Stimulated activated CD4-positive, alpha-beta T cell treated with anti-CD3 and anti-CD28 coated beads, Interleukin-12 subunit alpha, Interleukin-12 subunit beta, amount 100 ng/mL, for 48 hours (primary cell): ENCODE measurements around the gene ZNF541.

ENCODE experiments used
- DNase-seq, 3 donors: peaks; one replicate each; pipeline ENCODE4 v3.0.0-alpha.2; 2020; ENCODE audit warnings: low read depth in 2 of 3, low spot score in 1 of 3

ZNF541 gene, protein sequence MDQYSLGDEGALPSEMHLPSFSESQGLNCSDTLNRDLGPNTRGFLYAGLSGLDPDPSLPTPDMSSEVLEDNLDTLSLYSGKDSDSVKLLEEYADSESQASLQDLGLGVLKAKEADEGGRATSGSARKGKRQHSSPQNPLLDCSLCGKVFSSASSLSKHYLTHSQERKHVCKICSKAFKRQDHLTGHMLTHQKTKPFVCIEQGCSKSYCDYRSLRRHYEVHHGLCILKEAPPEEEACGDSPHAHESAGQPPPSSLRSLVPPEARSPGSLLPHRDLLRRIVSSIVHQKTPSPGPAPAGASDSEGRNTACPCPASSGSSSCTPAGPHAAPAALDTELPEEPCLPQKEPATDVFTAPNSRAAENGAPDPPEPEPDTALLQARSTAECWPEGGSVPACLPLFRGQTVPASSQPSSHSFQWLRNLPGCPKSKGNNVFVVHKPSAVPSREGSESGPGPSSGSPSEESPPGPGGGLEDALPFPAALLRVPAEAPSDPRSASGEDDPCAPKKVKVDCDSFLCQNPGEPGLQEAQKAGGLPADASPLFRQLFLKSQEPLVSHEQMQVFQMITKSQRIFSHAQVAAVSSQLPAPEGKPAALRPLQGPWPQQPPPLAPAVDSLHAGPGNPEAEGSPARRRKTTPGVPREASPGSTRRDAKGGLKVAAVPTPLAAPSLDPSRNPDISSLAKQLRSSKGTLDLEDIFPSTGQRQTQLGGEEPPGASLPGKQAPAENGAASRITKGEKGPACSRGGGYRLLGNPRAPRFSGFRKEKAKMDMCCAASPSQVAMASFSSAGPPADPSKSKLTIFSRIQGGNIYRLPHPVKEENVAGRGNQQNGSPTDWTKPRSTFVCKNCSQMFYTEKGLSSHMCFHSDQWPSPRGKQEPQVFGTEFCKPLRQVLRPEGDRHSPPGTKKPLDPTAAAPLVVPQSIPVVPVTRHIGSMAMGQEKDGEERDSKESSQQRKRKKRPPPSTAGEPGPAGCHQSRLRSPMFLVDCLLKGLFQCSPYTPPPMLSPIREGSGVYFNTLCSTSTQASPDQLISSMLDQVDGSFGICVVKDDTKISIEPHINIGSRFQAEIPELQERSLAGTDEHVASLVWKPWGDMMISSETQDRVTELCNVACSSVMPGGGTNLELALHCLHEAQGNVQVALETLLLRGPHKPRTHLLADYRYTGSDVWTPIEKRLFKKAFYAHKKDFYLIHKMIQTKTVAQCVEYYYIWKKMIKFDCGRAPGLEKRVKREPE (N-terminal part only)

DNA sequence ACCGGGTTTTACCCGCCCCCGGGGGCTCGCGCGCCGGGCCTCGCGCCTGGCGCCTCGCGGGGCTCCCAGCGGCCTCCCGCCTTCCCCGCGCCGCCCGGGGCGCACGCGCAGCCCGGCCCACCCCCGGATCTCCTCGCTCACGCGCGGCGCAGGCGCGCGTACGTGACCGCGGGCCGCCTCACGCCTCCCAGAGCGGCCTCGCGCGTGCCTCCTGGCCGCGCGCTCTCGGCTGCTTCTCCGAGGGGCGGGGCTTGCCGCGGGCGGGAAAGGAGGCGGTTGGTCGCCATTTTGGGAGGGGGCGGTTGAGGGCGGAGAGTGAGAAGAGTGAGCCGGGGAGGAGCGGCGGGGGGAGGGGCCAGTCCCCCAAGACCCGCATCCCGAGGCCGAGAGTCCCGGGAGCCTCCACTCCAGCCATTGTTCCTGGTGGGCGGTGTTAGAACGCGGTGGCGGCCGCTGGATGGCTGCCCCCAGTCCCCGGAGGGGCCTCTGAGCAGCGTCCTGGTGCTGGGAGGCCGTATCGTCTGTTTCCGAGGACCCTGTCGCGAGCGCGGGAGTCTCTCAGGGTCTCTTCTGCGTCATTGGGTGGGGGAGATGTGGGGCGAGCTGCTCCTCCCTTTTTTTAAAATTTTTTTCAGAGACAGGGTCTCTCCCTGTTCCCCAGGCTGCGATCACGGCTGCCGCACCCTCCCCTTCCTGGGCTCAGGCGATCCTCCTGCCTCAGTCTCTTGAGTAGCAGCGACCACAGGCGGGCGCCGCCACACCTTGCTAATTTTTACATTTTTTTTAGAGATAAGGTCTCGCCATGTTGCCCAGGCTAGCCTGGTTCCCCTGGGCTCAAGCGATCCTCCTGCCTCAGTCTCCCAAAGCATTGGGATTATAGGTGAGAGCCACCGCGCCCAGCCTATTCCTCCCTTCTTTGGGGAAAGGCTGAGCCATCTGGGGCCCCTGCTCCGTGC, at the start of gene ZNF541:
TSS of gene ZNF541 (minus strand) at position 78 of the 956 bp plus-strand sequence. CDS start 17,292 bp downstream, outside the sequence.
- DNase-seq, result peak; percentile 60 to 71 (median 64)

DNA sequence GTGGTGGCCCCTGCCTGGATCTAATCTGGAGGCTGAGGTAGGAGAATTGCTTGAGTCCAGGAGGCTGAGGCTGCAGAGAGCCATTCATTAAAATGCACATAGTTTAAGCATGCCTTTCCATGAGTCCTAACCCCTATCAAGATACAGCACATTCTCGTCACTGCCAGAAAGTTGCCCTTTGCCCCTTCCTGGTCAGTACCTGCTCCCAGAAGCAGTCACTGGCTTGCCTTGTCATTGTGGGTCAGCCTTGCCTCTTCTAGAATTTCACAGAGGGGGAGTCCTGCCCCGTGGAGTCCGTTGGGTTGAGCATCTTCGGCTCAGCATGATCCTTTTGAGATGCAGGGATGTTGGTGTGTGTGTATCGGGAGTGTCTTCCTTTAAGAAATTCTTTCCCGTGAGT, 46.8 kb upstream of the ZNF541 start:
- DNase-seq, result no peak

DNA sequence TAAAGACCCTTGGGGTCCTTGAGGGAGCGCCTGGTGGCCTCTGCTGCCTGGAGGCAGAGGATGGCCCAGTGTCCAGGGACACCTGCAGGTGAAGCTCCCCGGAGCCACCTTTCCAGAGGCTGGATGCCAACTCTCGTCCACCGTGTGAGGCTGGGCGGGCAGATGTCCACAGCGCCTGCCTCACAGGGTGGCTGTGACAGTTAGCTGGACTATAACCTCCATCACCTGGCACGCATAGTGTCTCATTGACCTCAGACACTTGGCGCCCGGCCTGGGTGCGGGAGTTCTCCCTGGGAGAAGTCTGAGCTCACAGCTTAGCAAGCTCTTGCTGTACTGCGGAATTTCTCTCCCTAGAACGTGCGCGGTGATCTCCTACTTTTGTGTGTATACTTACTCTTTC, 45.8 kb upstream of the ZNF541 start:
- DNase-seq, result no peak

DNA sequence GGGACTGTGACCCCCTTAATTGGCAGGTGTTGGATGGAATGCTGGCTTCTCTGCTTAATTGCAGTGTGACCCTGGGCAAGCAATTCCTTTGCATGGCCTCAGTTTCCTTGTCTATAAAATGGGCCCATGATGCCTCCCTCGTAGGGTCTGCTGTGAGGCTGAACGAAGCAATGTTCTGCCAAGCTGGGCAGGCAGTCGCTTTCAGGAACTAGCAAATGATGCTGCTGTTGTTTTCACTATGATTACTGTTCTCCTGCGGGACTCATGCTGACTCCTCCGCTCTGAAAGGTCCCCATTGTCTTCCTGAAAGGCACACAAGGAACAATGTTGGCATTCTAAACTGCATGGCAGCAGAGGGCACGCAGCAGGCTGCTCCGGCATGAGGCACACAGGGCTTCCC, 42.8 kb upstream of the ZNF541 start:
- no peak for DNase-seq

DNA sequence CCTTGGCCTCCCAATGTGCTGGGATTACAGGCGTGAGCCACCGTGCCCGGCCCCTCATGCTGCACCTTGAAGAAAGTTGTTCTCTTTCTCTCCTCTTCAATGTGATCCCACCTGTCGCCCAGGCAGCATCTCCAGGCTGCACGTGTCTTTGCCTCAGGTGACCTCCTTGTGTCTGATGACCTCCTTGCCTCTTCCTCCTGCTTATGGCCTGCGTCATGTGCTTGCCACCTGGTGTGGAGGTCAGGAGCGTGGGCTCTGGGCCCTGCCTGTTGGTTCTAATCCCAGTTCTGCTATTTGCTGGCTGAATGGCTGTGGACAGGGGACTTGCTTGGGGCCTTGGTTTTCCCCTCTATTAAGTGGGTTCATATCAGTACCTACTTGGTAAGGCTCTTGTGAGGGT, 42.3 kb upstream of the ZNF541 start:
- no peak for DNase-seq

DNA sequence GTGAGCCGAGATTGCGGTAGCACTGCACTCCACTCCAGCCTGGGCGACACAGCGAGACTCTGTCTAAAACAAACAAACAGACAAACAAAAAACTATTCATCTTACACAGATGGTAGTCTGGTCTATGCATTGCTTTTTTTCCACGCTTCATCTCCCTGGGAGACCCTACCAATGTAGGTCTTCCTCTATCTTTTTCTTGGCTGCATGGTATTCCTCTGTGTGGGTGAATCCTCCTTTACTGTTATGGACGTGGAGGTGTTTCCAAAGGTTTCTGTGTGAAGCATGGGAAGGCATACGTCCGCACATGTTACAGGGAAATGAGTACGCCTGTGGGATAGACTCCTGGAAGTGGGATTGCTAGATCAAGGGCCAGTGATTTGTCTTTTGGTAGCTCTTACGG, 41.6 kb upstream of the ZNF541 start:
- DNase-seq, result no peak

DNA sequence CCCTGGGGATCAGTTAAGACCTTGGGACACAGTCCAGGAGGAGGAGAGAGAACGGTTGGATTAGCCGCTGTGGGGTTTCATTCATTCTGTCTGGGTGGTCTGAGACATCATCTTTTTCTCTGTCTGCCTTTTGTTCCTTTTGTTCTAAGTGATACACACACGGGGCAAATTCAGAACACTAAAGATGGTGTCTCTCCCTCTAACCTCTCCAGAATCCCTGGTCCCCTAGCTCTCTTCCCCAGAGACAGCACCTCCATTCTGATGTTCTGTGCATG, 41.0 kb upstream of the ZNF541 start:
- no peak for DNase-seq

DNA sequence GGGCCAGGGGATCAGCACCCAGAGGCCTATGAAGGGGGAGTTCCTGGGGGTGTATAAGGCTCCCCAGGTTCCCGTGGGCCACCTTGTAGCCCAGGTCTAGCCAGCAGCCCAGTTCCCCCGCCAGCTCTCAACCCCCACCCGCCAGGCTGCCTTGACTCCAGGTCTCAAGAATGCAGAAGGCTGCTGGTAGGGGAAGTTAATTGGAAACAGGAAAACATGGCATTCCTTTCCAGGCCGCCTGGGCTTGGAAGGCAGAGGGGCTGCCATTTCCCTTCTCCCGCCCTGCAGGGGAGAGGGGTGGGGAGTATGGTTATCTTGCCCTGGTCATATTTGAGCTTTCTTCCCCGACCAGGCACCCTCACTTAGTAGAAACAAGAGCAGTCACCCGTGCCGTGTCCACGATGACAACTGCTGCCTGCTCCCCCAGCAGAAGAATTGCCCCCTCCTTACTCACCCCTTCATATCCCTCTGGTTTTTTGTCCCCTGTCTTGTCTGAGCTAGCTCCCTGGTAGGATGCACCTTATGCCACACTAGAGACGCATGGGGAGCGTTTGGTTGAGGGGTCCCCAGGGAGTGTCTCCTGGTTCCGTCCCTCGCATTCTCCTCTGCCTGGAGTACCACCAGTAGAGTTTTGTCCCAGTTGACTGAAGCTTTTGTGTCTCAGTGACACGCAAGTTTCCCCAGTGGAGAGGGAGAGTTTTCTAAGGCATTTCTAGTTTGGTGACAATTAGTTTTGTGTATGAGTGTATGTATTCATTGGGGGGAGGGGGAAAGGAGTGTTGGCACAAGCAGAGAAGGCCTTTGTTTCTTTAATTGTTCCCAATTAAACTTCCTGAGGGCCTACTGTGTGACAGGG, 40.4 kb upstream of the ZNF541 start:
- DNase-seq, result no peak

DNA sequence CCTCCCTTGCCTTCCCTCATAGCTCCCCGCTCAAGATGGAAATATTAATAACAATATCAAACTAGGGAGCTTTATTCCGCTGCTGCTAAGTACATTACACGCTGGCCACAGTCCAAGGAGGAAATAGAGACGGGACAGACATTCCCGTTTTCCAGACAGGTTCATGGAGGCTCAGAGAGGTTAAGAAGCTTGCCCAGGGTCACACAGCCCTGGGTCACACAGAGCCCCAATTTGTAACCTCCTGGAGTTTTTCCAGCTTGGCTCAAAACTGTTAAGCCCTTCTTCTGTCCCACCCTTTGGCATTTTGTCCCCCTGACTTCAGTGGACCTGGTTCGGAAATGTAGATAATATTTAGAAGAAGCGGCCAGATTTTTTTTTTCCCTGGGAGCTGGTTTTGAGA, 38.0 kb upstream of the ZNF541 start:
- no peak for DNase-seq

DNA sequence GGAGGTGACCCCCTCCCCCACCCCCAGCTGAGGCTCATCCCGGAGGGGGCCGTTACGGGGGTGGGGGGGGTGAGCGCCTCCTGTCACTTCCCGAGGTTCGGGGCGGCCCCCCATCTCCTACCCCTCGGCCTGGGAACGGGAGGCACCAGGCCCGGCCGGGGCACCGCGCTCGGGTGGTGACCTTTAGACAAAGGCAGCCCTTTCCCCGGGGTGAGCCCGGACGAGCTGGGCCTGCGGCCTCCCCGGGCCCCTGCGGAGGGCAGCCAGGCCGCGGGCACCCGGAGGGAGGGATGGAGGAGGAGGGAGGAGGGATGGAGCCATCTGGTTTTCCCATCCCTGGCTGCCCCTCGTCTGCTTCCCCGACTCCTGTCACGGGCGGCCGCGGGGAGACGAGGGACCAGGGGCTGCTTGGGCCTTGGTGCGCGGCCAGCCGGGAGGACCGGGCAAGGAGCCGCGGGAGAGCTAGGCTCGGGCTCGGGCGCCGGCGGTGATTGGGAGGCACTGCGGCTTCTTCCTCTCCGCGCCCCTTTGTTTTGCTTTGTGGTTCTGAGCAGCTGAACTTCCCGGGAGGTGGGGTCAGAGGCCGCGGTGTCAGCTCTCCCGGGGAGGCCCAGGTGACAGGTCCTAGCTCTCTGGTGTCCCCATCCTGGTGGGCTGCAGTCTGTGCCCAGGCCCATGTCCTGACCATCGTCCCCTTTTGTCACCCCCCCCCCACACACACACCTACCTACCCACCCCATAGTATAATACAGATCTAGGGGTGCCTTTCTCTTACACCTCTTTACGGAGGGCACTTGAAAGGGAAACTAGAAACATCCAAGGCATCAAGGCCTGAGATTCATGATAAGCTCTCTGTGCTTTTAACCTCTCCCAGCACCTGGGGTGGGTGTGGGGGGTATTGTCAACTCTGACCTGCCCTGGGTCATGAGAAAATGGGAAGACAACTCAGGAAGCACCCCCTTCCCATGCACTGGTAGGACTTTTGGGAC, 37.3 kb upstream of the ZNF541 start:
- DNase-seq, result peak; percentile 15 to 22 (median 21)

DNA sequence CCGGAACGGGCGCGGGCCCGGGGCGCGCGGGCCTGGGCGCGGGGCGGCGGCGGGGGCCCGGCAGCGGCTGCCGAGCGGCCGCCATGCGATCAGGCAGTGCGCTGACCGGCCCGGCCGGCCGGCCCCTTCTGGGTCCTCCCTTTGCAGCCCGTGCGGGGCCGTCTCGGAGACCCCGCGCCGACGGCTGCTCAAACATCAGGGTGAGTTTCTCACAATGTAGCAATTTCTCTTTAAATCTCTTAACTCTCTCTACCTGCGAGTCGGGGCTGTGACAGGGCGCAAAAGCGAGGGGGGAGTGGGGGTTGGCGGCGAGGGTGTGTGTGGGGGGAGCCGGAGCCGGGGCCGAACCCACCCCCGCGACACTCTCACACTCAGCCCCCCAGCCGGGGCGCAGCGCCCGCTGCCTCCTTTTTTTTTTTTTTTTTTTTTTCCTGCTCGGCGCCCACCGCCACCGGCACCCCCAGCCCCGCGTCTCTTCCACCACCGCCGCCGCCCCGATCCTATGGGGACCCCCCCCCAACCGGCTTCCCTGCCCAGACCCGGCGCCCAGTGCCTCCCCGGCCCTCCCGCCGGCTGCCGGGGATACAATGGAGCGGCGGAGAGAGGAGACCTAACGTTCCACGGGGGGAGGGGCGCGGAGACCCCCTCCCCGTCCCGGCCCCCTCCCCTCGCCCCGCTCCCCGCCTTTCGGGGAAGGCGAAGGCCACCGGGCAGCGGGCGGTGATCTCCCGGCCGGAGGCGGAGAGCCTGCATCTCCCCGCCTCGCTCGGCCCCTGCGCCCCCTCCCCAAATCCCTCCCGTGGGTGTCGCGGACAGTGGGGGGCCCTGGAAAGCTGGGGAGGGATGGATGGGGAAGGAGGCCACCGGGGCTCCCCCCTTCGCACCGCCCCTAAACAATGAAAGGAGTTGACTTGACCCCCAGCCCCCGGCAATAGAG, 36.3 kb upstream of the ZNF541 start, which contains the start of gene BICRA:
TSS of gene BICRA (plus strand) at position 166 of the 937 bp plus-strand sequence. CDS start 64,441 bp downstream, outside the sequence.
- DNase-seq, result peak; percentile 62 to 77 (median 64)

DNA sequence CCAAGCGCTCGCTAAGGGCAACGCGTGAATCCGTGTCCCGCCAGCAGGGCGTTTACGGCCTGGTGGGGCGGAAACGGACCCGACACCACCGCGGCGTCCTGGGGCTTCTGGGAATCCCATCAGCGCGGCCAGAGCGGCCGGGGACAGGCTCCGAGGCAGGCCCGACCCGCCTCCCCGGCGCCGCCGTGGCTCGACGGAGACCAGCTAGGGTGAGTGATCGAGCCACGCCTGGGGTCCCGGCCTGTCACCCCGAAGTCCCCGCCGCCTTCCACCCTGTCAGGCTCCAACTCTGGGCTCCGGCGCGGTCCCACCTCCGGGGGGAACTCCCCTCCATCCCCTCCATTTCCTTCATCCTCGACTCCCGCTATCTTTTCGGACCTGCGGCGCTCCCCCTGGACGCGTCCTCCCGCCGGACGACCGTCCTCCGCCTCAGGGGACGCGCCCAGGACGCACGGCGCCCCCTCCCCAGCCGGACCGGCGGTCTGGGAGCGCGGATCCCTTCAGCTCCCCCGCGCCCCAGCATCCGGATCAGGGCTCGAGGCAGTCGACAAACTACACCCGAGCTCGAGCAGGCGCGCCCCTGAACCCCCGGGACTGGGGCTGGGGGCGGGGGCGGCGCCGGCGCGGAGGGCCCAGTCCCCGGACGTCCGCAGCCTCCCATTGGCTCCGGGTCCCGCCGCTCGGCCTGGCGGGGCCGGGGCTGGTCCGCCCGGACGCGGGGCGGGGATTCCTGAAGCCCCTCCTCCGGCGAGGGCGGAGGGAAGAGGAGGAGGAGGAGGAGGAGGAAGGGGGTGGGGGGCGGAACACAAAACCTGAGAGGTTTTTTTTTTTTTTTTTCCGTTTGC, 35.3 kb upstream of the ZNF541 start:
- peak; percentile 91 to 95 (median 92) for DNase-seq

DNA sequence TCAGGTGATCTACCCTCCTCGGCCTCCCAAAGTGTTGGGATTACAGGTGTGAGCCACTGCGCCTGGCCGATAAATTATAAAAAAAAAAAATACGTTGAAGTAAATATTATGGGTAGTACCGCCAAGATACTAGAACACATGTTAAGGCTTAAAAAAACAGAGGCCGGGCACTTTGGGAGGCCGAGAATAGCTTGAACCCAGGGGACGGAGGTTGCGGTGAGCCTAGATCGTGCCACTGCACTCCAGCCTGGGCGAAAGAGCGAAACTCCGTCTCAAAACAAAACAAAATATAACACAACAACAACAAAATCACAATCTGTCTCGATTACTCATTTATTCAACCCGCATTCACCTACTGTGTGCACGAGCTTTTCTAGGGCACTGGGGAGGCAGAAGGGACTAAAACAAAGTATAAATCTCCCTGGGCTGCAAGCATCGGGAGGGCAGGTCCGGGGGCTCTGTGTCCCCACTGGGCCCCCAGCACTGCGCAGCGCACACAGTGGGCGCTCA, 34.7 kb upstream of the ZNF541 start:
- no peak for DNase-seq

DNA sequence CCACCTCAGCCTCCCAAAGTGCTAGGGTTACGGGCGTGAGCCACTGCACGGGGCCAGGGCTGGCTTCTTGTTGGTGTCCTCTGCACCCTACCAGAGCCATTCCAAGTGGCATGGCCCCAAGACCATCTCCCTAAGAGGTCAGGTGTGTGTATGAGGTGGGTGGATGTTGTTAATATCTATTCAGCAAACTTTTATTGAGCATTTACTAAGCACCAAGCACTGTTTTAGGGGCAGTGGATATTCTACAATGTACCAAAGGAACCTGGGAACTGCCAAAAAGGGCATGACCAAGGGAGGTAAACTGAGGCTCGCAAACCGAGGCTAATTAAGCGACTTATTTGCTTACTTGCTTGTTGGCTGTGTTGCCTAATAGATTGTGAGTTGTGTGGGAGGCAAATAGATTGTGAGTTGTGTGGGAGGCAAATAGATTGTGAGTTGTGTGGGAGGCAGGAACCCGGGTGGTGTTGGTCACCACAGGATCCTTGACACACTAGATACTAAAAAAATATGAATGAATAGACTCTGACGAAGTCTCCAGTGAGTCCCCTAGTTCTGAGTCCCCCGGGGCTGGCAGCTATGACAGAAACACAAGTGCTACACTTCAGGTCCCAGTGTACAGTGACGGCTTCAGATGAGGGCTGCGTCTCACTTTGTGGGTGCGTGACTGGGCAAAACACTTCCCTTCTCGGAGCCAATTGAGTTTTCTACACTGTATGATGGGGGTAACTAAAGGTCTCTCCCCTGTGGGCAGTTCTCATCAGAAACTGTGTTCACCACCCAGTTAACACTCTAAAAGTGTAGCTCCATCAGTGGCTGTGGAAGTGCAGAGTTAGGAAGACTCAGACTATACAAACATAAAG, 31.0 kb upstream of the ZNF541 start:
- DNase-seq, result no peak
